Retina (tissue), 1 donor: ENCODE measurements around the gene CABLES2.

Experiments used
- DNase-seq: peaks from one replicate; pipeline ENCODE4 v3.0.0-alpha.2; 2016

CABLES2 gene

GRCh38 chr20:62344782-62345181 is 62.3 kb downstream of the CABLES2 start:
- no peak for DNase-seq

GRCh38 chr20:62344092-62344491 is 63.0 kb downstream of the CABLES2 start:
- no peak for DNase-seq

- no peak for DNase-seq
Observed at GRCh38 chr20:62342910-62343309, 64.2 kb downstream of the CABLES2 start.

DNA sequence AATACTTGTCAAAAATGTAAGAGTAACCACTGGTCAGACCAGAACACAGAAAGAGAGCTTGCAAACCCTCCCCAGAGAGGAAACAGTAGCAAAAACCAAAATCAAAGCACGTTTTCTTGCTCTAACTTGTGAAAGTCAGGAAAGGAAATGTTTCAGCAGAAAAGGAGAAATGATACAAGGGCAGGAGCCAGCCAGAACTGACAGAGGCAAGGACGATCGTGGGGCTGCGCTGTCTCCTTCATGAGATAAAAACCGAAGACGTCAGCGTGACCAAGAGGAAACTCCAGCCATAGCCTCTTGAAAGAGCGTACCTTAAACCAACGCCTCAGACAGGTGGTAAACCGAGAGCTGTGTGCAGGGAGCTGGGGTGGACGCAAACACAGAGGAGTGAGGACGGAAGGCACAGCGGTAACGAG is 67.4 kb downstream of the CABLES2 start:
- no peak for DNase-seq
